ENCODE measurements around the gene C11orf52. TPM values are rescaled to one million over a fixed set of nuclear protein-coding genes. Genes with fewer than 3 reads are reported as not detected.

C11orf52 gene
- total and polyA plus RNA-seq, 2 of the 13 experiments (the other 11 are each of a cell fraction or from before 2014, with no cell fraction given), result 7.4 to 11.0 TPM

Small RNAs within 50 kb of the gene (small RNA-seq; reads per million reads assigned to genes)
- gene C11orf52 (ENCODE audit: insufficient read depth in 2 of 3, insufficient read length in 3 of 3, low read depth in 2 of 3, low replicate concordance in 1 of 3) (0 reads per million in 3 experiments), gene RNA5SP351 (ENCODE audit: insufficient read depth in 2 of 3, insufficient read length in 3 of 3, low read depth in 2 of 3, low replicate concordance in 1 of 3) (0 reads per million in 3 experiments), gene RPL37AP8 (ENCODE audit: insufficient read depth in 2 of 3, insufficient read length in 3 of 3, low read depth in 2 of 3, low replicate concordance in 1 of 3) (0 reads per million in 3 experiments)

Other genes with a start within 250 kb of the C11orf52 start
- gene PPP2R1B, start 152.5 kb upstream of the C11orf52 start, total RNA-seq (2016; rRNA removed; fragmentation: Illumina TruSeq; extraction: Trizol), result 56.8 and 93.9 TPM in 2 replicates
- 20.9 and 22.1 TPM in 2 replicates for gene PPP2R1B, start 152.5 kb upstream of the C11orf52 start, polyA plus RNA-seq (2011; rRNA removed)
- 24.4 and 39.4 TPM in 2 replicates for gene ALG9, start 47.3 kb upstream of the C11orf52 start, total RNA-seq (2016; rRNA removed; fragmentation: Illumina TruSeq; extraction: Trizol)
- gene ALG9, start 47.3 kb upstream of the C11orf52 start, polyA plus RNA-seq (2011; rRNA removed), result 33.8 and 40.6 TPM in 2 replicates
- gene FDXACB1, start 39.7 kb upstream of the C11orf52 start, total RNA-seq (2016; rRNA removed; fragmentation: Illumina TruSeq; extraction: Trizol), result 3.4 and 5.5 TPM in 2 replicates
- 1.1 and 1.2 TPM in 2 replicates for gene FDXACB1, start 39.7 kb upstream of the C11orf52 start, polyA plus RNA-seq (2011; rRNA removed)
- gene CFAP68, start 39.4 kb upstream of the C11orf52 start, total RNA-seq (2016; rRNA removed; fragmentation: Illumina TruSeq; extraction: Trizol), result 22.2 and 23.9 TPM in 2 replicates
- gene CFAP68, start 39.4 kb upstream of the C11orf52 start, polyA plus RNA-seq (2011; rRNA removed), result 25.6 and 26.3 TPM in 2 replicates
- gene CRYAB, start 7.1 kb upstream of the C11orf52 start, total RNA-seq (2016; rRNA removed; fragmentation: Illumina TruSeq; extraction: Trizol), result 0.55 and 0.69 TPM in 2 replicates
- 0.24 and 1.1 TPM in 2 replicates for gene CRYAB, start 7.1 kb upstream of the C11orf52 start, polyA plus RNA-seq (2011; rRNA removed)
- gene HSPB2, start 6.2 kb upstream of the C11orf52 start, total RNA-seq (2016; rRNA removed; fragmentation: Illumina TruSeq; extraction: Trizol), result not detected in 2 replicates
- 0.04 TPM in 1 of 2 replicates, not detected in the other for gene HSPB2, start 6.2 kb upstream of the C11orf52 start, polyA plus RNA-seq (2011; rRNA removed)
- 25.0 and 29.7 TPM in 2 replicates for gene DIXDC1, start 18.4 kb downstream of the C11orf52 start, total RNA-seq (2016; rRNA removed; fragmentation: Illumina TruSeq; extraction: Trizol)
- 7.8 and 10.4 TPM in 2 replicates for gene DIXDC1, start 18.4 kb downstream of the C11orf52 start, polyA plus RNA-seq (2011; rRNA removed)
- 62.2 and 73.2 TPM in 2 replicates for gene DLAT, start 106.5 kb downstream of the C11orf52 start, total RNA-seq (2016; rRNA removed; fragmentation: Illumina TruSeq; extraction: Trizol)
- gene DLAT, start 106.5 kb downstream of the C11orf52 start, polyA plus RNA-seq (2011; rRNA removed), result 21.5 and 26.4 TPM in 2 replicates
- gene PIH1D2, start 155.1 kb downstream of the C11orf52 start, total RNA-seq (2016; rRNA removed; fragmentation: Illumina TruSeq; extraction: Trizol), result 2.7 and 2.8 TPM in 2 replicates
- 0.49 and 0.61 TPM in 2 replicates for gene PIH1D2, start 155.1 kb downstream of the C11orf52 start, polyA plus RNA-seq (2011; rRNA removed)
- gene NKAPD1, start 155.4 kb downstream of the C11orf52 start, total RNA-seq (2016; rRNA removed; fragmentation: Illumina TruSeq; extraction: Trizol), result 22.5 and 31.8 TPM in 2 replicates
- gene NKAPD1, start 155.4 kb downstream of the C11orf52 start, polyA plus RNA-seq (2011; rRNA removed), result 8.3 and 11.2 TPM in 2 replicates
- 98.3 and 125 TPM in 2 replicates for gene TIMM8B, start 167.8 kb downstream of the C11orf52 start, total RNA-seq (2016; rRNA removed; fragmentation: Illumina TruSeq; extraction: Trizol)
- gene TIMM8B, start 167.8 kb downstream of the C11orf52 start, polyA plus RNA-seq (2011; rRNA removed), result 84.5 and 87.5 TPM in 2 replicates
- gene SDHD, start 168.0 kb downstream of the C11orf52 start, total RNA-seq (2016; rRNA removed; fragmentation: Illumina TruSeq; extraction: Trizol), result 123 and 187 TPM in 2 replicates
- 117 and 131 TPM in 2 replicates for gene SDHD, start 168.0 kb downstream of the C11orf52 start, polyA plus RNA-seq (2011; rRNA removed)
- 0.89 and 1.4 TPM in 2 replicates for gene IL18, start 245.2 kb downstream of the C11orf52 start, total RNA-seq (2016; rRNA removed; fragmentation: Illumina TruSeq; extraction: Trizol)
- gene IL18, start 245.2 kb downstream of the C11orf52 start, polyA plus RNA-seq (2011; rRNA removed), result 2.7 and 3.6 TPM in 2 replicates
- not detected in 2 replicates for gene TEX12, start 248.5 kb downstream of the C11orf52 start, total RNA-seq (2016; rRNA removed; fragmentation: Illumina TruSeq; extraction: Trizol)
- not detected in 2 replicates for gene TEX12, start 248.5 kb downstream of the C11orf52 start, polyA plus RNA-seq (2011; rRNA removed)